Measurements from ENCODE around the gene DTNBP1.

GRCh38 chr6:15608396-15608795 lies 54.4 kb downstream of the DTNBP1 start:
- TF ChIP-seq ZNF274 (IDR thresholded peaks at IDR 0.05; ENCODE audit: low read depth, low read length) = no peak
- no peak for TF ChIP-seq YY1 (IDR thresholded peaks at IDR 0.05; ENCODE audit: insufficient read depth, insufficient read length)

Measured in NT2/D1 (cell line).